Lower leg skin (tissue), 4 donors: ENCODE data around the gene NOTCH1. TPM values are rescaled to one million over a fixed set of nuclear protein-coding genes. Genes with fewer than 3 reads are reported as not detected.

Experiments
- DNase-seq, 2 donors: peaks; one replicate each; pipeline ENCODE4 v3.0.0-alpha.2; 2019; ENCODE audit warnings: low spot score in 2 of 2
- H3K4me3 ChIP-seq: fragments of 200-600 bp; sonication (generic); 2 replicates; pipeline ENCODE4 v1.5.1; 2017; ENCODE audit warnings: mild to moderate bottlenecking, low read depth; ENCODE audit not compliant: poor library complexity, severe bottlenecking
- CTCF ChIP-seq, 3 donors: fragments of 450-650 bp; IDR thresholded peaks; one replicate each; pipeline ENCODE4 v1.5.1; 2016; ENCODE audit warnings: antibody characterized with exemption in 3 of 3, mild to moderate bottlenecking in 3 of 3, moderate library complexity in 2 of 3
- POLR2A ChIP-seq, 2 donors: fragments of 450-650 bp; IDR thresholded peaks; one replicate each; pipeline ENCODE4 v1.6.1; 2016 to 2017; ENCODE audit warnings: antibody characterized with exemption in 2 of 2, mild to moderate bottlenecking in 1 of 2, moderate library complexity in 1 of 2
- WGBS, 2 donors: methylation state at CpG; one replicate each; pipeline ENCODE4 v1.1.5; 2018; 5-methylcytosine and 5-hydroxymethylcytosine counted together
- intact Hi-C: fragments of 100-400 bp; cut with DNase I; formaldehyde crosslinking; loops from one replicate; pipeline ENCODE4 v1.15.0; 2023; ENCODE audit warnings: low total_unique reads
- total RNA-seq, 4 donors: library from RNA; depleted of rRNA; stranded (reverse); fragments of >200 nt; gene quantifications; one replicate each; pipeline ENCODE4 v1.1.0, GENCODE V29; 2016

NOTCH1 gene
- total RNA-seq, 4 donors from 2014 or later = 79.7 to 95.3 (median 82.8) TPM

GRCh38 chr9:136483589-136484152 lies 62.2 kb downstream of the NOTCH1 start:
- 0 to 1% methylated on average over 31 to 42 of the region's 63 CpGs for WGBS, 2 donors
- intact Hi-C loops = no loop called here
- peak overlapping the region; percentile 30 for H3K4me3 ChIP-seq
- TF ChIP-seq CTCF (IDR thresholded peaks at IDR 0.05) = no peak
- no peak for TF ChIP-seq POLR2A (IDR thresholded peaks at IDR 0.05)
- peak; percentile 86 to 98 for DNase-seq

DNA sequence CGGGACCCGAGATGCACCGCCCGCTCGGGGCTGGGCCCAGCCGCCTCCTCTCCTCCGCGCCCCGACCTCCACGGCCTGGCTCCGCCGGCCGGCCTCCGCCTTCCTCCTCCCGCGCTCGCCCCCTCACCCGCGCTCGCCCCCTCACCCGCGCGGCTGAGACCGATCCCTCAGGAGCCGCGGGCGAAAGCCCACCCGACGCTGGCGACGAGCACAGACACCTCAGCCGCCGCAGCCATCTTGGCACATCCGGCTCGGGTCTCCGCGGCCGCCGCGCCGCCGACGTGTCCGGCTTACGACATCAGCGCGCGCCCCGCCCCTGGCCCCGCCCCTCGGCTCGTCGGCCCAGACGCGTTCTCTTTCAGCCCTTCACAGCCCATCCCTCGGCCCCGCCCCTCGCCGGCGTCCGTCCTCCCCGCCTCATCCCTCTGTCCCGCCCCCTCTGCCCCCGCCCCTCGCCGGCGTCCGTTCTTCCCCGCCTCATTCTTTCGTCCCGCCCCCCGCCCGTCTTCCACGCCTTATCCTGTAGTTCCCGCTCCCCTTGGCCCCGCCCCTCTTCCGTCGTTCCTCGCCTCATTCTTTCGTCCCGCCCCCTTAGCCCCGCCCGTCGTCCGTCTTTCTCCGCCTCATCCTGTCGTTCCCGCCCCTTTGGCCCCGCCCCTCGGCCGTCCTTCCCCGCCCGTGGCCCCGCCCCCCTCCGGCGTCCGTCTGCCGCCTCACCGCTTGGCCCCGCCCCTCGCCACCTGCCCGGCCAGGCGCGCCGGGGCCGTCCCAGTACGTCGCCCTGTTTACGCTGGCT lies 62.9 kb downstream of the NOTCH1 start, which contains the start of gene SEC16A:
TSS of gene SEC16A (minus strand) at position 248 of the 796 bp plus-strand sequence. CDS start 5,425 bp downstream, outside the sequence.
- intact Hi-C loops = no loop called here

DNA sequence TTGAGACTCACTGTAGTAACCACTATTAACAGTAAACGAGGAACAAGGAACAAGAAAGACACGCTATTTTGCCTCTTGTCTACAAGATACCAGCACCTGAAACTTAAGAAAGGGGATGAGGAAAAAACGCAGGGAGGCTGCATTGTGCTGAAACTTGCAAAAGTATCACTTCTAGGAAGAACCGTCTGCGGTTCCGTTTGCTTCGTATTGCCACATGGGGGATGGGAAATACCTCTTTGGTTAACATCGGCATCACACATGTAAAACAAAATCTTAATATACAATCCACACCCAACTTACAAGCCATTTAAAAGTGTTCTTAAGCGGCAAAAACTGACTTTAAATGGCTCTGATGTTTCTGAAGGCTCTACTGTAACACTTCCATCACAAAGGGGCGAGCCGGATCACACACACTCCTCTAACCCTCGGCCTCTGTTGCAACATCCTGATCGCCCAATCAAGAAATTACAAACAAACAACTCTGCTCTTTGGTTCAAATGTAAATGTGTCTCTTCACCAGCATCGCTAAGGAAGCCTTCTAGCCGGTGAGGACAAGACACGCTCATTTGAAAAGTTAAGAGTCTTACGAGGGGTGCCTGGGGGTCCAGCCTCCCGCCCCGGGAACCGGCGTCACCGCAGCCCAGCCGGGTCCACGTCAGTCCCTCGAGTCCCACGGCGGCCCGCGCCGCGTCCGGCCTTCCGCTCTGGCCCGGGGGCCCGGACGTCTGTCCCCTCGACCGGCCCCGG lies 63.6 kb downstream of the NOTCH1 start:
- TF ChIP-seq POLR2A (IDR thresholded peaks at IDR 0.05) (no peak), CTCF (IDR thresholded peaks at IDR 0.05) (no peak)
- 0 to 1% methylated on average over 24 to 38 of the region's 39 CpGs for WGBS, 2 donors
- intact Hi-C loops = no loop called here
- no peak for DNase-seq
- peak overlapping the region; percentile 61 for H3K4me3 ChIP-seq

More for the DNA sequence above, 62.9 kb downstream of the NOTCH1 start, which contains the start of gene SEC16A:
- H3K4me3 ChIP-seq = peak within 1 kb of the TSS; percentile 61
- TF ChIP-seq CTCF (IDR thresholded peaks at IDR 0.05) = no peak
- peak in 1 of 2 donors; percentile 85 for TF ChIP-seq POLR2A (IDR thresholded peaks at IDR 0.05)
- WGBS, 2 donors = 1% methylated on average over 78 to 94 of the region's 109 CpGs
- peak; percentile 98 to 100 for DNase-seq

- WGBS, 2 donors = 43 to 44% methylated on average over 5 of the region's 5 CpGs
- intact Hi-C loops = no loop called here
- no peak overlapping the region for H3K4me3 ChIP-seq
- DNase-seq = no peak
- TF ChIP-seq CTCF (IDR thresholded peaks at IDR 0.05) = no peak
- TF ChIP-seq POLR2A (IDR thresholded peaks at IDR 0.05) = no peak
These were observed 64.3 kb downstream of the NOTCH1 start for GRCh38 chr9:136481558-136481957.

GRCh38 chr9:136476369-136477150 lies 69.3 kb downstream of the NOTCH1 start:
- no peak for TF ChIP-seq POLR2A (IDR thresholded peaks at IDR 0.05)
- TF ChIP-seq CTCF (IDR thresholded peaks at IDR 0.05) = no peak
- WGBS, 2 donors = 80 to 86% methylated on average over 23 to 25 of the region's 25 CpGs
- no peak for DNase-seq
- no peak overlapping the region for H3K4me3 ChIP-seq
- intact Hi-C loops = no loop called here
